ENCODE data around the gene UACA.

Gene UACA

DNA sequence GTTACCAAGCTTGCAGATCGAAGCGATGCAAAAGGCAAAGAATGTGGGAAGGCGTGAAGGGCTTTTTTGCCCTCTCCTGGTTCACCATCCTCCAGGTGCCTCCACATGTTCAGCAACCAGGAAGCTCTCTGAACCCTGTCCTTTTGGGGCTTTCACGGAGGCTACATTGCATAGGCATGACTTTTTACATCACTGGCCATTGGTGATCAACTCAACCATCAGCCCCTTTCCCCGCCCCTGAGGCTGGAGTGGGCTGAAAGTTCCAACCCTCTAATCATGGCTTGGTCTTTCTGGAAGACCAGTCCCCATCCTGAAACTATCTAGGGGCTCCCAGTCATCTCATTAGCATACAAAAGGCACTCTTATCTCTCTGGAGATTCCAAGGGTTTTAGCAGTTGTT is 52.6 kb downstream of the UACA start:
- DNase-seq (ENCODE audit: extremely low read depth in 1 of 2, low read depth in 1 of 2), result no peak

DNA sequence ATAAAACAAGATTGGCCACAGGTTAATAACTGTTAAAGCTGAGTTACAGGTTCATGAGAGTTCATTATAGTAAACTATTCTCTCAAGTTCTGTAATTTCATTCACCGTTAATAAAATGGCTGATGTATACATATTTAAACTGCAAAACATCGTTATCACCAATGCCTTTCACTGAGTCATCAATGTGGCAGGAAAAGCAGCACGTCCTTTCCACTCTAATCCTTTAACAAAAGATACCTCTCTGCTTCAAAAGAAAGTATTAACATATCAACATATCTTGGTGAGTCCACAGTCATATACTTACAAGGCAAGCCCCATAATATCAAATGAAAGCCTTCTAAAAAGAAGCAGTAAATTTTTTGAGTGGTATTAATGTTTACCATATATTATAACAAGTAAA is 54.5 kb downstream of the UACA start:
- no peak for DNase-seq (ENCODE audit: extremely low read depth in 1 of 2, low read depth in 1 of 2)

GRCh38 chr15:70707686-70708300 is 55.6 kb downstream of the UACA start:
- DNase-seq (ENCODE audit: extremely low read depth in 1 of 2, low read depth in 1 of 2), result no peak

DNA sequence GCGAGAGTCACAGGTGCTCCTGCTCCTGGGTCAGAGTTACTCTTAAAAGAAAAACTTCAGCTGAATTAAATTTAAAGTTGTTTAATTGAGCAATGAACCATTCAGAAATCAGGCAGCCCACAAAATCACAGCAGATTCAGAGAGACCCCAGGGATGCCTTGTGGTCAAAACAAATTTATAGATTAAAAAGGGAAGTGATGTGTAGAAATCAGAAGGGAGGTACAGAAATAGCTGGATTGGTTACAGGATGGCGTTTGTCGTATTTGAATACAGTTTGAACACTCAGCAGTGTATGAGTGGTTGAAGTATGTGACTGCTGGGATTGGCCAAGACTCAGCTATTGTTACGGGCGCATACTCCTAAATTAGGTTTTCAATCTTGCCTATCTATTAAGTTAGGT is 58.6 kb downstream of the UACA start:
- no peak for DNase-seq (ENCODE audit: extremely low read depth in 1 of 2, low read depth in 1 of 2)

DNA sequence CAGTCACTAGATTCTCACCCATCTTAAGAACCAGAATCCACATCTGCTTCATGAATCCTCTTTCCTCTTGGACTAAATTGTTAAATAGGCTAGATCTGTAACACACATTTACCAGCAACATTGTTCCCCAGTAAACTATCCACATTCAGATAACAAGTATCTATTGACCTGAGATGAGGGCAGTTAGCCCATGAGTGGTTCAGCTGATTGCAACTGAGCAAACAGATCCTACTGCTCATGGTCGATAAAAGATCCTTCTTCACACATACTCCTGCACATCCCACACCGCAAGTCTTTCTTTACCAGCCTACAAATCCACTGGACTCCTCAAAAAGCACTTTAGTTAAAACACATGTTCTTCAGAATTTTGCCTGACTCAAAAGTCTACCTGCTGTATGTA is 59.2 kb downstream of the UACA start:
- no peak for DNase-seq (ENCODE audit: extremely low read depth in 1 of 2, low read depth in 1 of 2)

GRCh38 chr15:70703096-70703878 is 60.1 kb downstream of the UACA start:
- DNase-seq (ENCODE audit: extremely low read depth in 1 of 2, low read depth in 1 of 2), result no peak

DNA sequence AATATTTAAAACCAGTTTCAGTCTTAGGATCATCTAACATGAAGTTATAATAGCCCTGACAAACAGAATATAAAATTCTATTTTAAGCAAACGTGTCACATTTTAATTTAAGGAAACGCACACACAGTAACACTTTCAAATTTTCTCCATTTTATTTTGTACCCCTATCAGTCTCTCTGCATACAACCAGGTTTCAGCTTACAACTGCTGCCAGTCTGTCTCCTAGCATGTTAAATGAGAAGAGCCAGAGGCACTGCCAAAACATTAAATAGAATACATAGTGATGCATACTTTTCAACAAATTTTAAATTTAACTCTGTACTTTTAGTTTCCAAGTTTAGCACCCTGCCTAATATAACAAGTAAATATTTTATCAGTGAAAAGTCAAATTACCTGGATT is 60.8 kb downstream of the UACA start:
- no peak for DNase-seq (ENCODE audit: extremely low read depth in 1 of 2, low read depth in 1 of 2)

DNA sequence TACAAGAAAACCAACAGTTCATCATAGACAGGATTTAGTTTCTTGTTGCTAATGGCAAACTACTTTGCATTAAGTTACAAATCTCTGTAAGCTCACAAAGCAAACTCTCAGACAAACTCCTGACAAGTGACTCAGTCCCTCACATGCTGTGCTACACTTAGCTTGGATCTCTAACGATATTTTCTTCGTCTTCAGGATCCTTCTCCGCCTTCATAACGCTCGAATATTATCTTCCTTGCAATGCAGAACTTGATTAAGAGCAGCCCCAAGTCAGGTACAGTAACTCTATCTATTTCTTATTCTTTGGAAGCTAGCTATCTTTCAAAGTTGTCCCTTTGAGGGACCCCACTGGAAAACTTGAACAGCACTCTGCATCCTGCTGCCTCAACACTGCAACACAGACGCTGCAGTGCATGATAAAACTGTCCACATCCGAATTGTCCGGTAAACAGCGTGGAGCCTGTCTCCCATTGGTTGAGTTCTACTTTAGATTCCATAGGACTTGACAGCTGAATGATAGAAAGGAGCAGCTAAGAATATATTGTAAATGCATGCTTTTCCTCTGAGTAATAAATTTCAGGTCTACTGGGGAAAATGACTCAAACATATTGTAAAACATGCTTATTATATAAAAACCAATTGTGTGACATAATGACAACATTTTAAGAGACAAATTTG is 61.3 kb downstream of the UACA start:
- DNase-seq (ENCODE audit: extremely low read depth in 1 of 2, low read depth in 1 of 2), result no peak

DNA sequence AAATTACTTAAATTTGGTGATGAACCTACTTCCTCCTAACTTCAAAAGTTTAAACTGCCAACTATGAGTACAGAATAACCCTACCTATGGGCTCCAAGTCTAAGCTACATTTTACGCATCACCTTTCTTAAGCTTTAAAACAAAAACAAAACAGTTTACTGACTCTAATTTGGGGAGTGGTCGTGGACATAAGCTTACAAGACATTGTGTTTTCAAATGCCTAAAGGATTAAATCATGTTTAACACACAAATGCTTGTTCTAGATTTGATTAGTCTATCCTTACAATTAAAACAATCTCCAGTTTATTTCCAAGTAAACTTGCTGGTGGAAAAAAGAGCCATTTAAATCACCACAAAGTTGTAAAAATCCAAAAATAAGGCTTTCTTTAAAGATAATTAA is 62.2 kb downstream of the UACA start:
- no peak for DNase-seq (ENCODE audit: extremely low read depth in 1 of 2, low read depth in 1 of 2)

DNA sequence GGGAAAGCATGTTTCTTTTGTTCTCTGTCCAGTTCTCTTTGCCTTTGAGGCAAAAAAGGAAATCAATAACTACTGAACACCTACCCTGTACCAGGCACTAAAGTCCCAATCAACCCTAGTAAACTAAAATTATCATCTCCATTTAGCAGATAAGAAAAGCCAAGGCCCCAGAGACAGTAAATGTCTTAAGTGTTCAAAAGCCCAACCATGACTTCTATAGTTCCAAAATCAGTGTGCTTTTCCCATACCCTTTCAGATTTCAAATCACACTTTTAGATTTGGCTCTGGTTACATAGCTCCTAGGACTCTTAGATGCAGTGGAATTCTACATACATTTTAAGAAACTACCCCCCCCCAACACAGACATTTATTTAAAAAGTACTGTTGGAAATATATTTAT is 63.5 kb downstream of the UACA start:
- DNase-seq (ENCODE audit: extremely low read depth in 1 of 2, low read depth in 1 of 2), result no peak

GRCh38 chr15:70698836-70699390 is 64.4 kb downstream of the UACA start:
- DNase-seq (ENCODE audit: extremely low read depth in 1 of 2, low read depth in 1 of 2), result no peak

DNA sequence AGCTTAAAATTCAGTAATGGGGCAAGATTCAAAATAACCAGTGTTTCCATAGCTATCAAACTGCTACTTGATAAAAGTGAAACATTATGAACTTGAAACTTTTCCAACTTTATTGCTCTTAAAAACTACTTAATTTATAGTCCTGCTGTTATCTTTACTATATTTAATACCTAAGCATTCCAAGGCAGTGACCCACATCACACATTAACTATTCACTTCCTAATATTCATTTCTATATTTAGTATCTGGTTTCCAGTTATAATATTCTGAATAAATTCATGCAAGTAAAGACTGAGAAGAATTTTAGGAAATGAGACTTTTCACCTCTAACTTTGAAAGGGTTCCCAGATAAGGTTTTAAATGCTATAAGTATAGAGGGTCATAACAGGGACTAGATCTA is 64.9 kb downstream of the UACA start:
- DNase-seq (ENCODE audit: extremely low read depth in 1 of 2, low read depth in 1 of 2), result no peak

- no peak for DNase-seq (ENCODE audit: extremely low read depth in 1 of 2, low read depth in 1 of 2)
Observed at GRCh38 chr15:70690491-70691276, 72.7 kb downstream of the UACA start.

- DNase-seq (ENCODE audit: extremely low read depth in 1 of 2, low read depth in 1 of 2), result no peak
Observed at GRCh38 chr15:70690021-70690420, 73.3 kb downstream of the UACA start.

DNA sequence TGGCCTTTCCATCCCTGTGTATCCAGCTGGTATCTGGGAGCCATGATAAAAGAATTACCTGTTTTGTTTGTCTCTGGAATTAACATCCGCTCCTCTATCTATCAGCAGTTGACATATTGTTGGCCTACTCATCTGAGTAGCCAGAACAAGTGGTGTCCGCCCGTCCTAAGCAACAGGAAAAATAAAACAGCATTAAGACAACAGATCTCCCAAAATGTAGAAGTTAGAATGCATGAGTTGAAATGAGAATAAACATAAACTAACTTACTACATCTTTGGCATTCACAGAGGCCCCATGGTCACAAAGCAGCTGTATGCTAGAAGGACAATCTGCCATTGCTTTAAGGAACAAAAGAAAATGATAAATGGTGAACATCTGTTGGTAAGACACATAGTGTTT is 75.9 kb downstream of the UACA start:
- DNase-seq (ENCODE audit: extremely low read depth in 1 of 2, low read depth in 1 of 2), result no peak

DNA sequence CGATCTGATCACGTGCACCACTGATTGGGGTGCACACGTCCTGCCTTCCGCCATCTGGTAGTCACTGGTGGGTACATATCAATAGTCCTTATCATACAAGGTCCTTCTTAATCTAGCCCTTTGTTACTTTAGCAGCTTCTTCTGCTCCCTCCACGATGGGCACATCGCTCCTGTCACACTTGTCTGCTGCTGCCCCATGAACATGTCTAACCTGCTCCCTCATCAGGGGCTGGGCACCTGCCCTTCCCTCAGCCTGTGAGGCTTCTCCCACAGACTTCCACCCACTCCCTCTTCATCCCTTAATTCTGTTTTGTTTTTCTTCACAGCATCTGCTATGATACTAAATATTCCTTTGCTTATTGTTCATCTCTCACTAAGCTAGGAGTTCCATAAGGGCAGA is 82.5 kb downstream of the UACA start:
- no peak for DNase-seq (ENCODE audit: extremely low read depth in 1 of 2, low read depth in 1 of 2)

DNA sequence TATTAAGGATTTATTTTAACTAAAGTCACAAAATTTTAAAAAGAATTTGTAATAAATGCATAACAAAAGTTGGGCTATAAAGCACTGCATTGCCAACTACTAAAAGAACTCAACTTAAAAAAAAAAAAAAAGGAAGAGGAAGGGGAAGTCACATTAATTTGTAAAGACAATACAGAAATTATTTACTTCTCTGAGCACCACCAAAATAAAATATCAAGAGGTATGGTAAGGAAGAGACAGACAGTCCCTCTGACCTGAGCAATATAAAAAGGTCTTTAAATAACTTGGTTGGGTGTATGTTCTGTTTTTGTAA is 83.5 kb downstream of the UACA start:
- DNase-seq (ENCODE audit: extremely low read depth in 1 of 2, low read depth in 1 of 2), result no peak

DNA sequence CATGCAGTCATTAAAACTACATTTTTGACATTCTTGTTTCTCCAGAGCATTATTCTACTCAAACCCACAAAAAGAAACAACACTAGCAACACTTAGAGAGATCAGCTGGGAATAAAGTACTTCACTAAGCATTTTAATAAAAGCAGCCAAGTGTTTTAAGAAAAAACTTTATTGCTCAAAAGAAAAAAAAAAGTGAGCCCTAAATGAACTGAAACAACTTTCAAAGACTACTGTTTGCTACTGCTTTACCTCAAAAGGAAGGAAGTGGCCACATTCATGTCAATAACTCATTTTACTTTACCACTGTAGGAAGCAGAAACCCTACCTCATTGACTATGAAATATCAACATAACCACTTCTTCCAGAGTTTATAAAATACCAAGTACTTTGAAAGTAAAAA is 91.3 kb downstream of the UACA start:
- DNase-seq (ENCODE audit: extremely low read depth in 1 of 2, low read depth in 1 of 2), result no peak

DNA sequence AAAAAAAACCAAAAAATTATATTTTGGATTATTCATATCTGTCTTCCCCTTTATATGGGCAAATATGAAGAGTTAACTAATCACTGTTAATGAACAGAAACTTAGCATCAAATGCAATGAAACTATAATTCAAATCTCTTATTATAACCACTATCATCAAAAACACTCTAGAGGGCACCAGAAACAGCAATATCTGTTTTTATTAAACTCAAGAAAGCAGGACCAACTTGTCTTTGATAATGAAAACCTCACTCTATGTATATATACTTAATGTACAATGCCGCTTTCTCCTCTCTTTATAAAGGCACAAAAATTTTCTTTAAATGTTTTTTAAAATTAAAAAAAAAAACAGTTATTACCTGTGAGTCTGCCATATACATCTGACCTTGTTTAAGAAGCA is 92.7 kb downstream of the UACA start:
- DNase-seq (ENCODE audit: extremely low read depth in 1 of 2, low read depth in 1 of 2), result no peak

DNA sequence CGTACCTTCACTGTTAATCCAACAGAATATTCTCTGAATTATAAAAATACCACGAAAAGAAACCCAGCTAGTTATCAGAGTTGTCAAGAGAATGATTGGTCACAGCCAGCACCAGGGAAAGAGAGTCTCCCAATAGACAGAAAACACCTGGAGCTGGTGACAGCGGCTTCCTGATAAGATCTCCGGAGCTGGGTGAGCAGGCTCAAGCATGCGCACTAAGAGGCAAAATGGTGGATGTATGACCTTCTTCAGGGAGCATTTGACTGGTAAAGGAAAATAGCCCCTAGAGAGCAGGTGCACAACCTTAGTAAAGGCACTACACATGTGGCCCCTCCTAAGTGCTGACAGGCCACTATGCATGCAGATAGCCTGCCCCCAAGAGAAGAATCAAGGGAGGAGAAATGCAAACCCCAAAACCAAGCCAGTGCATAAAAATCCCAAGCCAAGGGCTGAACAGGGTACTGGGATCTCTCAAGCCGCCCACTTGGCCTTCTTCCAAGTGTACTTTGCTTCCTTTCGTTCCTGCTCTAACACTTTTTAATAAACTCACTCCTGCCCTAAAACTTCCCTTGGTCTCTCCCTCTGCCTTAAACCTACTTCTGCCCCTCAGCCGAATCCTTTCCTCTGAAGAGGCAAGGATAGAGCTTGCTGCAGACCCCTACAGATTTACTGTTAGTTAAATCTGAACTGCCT is 93.2 kb downstream of the UACA start:
- no peak for DNase-seq (ENCODE audit: extremely low read depth in 1 of 2, low read depth in 1 of 2)

Data from activated CD8-positive, alpha-beta memory T cell treated with anti-CD3 and anti-CD28 coated beads for 1 hour (primary cell).